Measurements from ENCODE around the gene GP9.
"Not testable (repeated sequence)": the region's sequence is repeated elsewhere in the genome, so short reads cannot be mapped to it uniquely, and the experiment has no call there.

- not testable (repeated sequence) for TF ChIP-seq KDM5A, EP300, RFX5 (IDR thresholded peaks at IDR 0.05)
- TF ChIP-seq, protein P1, sequence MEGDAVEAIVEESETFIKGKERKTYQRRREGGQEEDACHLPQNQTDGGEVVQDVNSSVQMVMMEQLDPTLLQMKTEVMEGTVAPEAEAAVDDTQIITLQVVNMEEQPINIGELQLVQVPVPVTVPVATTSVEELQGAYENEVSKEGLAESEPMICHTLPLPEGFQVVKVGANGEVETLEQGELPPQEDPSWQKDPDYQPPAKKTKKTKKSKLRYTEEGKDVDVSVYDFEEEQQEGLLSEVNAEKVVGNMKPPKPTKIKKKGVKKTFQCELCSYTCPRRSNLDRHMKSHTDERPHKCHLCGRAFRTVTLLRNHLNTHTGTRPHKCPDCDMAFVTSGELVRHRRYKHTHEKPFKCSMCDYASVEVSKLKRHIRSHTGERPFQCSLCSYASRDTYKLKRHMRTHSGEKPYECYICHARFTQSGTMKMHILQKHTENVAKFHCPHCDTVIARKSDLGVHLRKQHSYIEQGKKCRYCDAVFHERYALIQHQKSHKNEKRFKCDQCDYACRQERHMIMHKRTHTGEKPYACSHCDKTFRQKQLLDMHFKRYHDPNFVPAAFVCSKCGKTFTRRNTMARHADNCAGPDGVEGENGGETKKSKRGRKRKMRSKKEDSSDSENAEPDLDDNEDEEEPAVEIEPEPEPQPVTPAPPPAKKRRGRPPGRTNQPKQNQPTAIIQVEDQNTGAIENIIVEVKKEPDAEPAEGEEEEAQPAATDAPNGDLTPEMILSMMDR (IDR thresholded peaks at IDR 0.05): not testable (repeated sequence)
Observed at GRCh38 chr3:129087904-129088303, 27.3 kb downstream of the GP9 start.
